Thymus (tissue), 14 donors: ENCODE measurements around the gene FRG2. TPM values are rescaled to one million over a fixed set of nuclear protein-coding genes. Genes with fewer than 3 reads are reported as not detected.
"Not testable (repeated sequence)": the region's sequence is repeated elsewhere in the genome, so short reads cannot be mapped to it uniquely, and the experiment has no call there.

ENCODE experiments used
- DNase-seq, 9 donors: peaks; one replicate each; pipeline ENCODE4 v3.0.0-alpha.2; 2013; ENCODE audit warnings: low spot score in 9 of 9, low read depth in 6 of 9, missing footprints in 1 of 9
- H3K27ac ChIP-seq, 2 donors: one replicate each; pipeline ENCODE4 v1.5.1; 2013; ENCODE audit warnings: control low read depth in 1 of 2, low read depth in 1 of 2, low read length in 1 of 2, mild to moderate bottlenecking in 1 of 2, moderate library complexity in 1 of 2
- H3K27me3 ChIP-seq, 2 donors: one replicate each; pipeline ENCODE4 v1.5.1; 2013; ENCODE audit warnings: low read length in 1 of 2; ENCODE audit not compliant: control insufficient read depth in 2 of 2, insufficient read depth in 1 of 2
- H3K36me3 ChIP-seq, 2 donors: one replicate each; pipeline ENCODE4 v1.5.1; 2013; ENCODE audit warnings: low read length in 1 of 2, mild to moderate bottlenecking in 1 of 2, moderate library complexity in 1 of 2; ENCODE audit not compliant: control insufficient read depth in 2 of 2, insufficient read depth in 2 of 2
- H3K4me1 ChIP-seq, 2 donors: one replicate each; pipeline ENCODE4 v1.5.1; 2013; ENCODE audit warnings: low read length in 2 of 2; ENCODE audit not compliant: control insufficient read depth in 2 of 2, insufficient read depth in 2 of 2
- H3K4me3 ChIP-seq, 2 donors: one replicate each; pipeline ENCODE4 v1.5.1; 2013; ENCODE audit warnings: low read length in 2 of 2, control low read depth in 1 of 2, mild to moderate bottlenecking in 1 of 2
- H3K9me3 ChIP-seq, 2 donors: one replicate each; pipeline ENCODE4 v1.5.1; 2013; ENCODE audit warnings: low read length in 1 of 2, mild to moderate bottlenecking in 1 of 2; ENCODE audit not compliant: control insufficient read depth in 2 of 2, insufficient read depth in 1 of 2
- WGBS: extraction: QIAGEN DNeasy Blood & Tissue Kit; methylation state at CpG from one replicate; pipeline ENCODE4 v1.1.7; 2013; 5-methylcytosine and 5-hydroxymethylcytosine counted together
- long read RNA-seq, 10 donors: transcript quantifications; one replicate each; lab custom pipeline, GENCODE V29; 2026
- polyA plus RNA-seq: library from polyadenylated mRNA; stranded (reverse); fragments of 200-250 nt; gene quantifications from one replicate; pipeline ENCODE4 v1.2.3, GENCODE V29; 2013
- total RNA-seq: library from RNA; stranded (reverse); fragments of 120-200 nt; gene quantifications from one replicate; pipeline ENCODE4 v1.2.4, GENCODE V29; 2013
- donor health status: healthy.

FRG2 gene
- total RNA-seq (0.05 TPM), polyA plus RNA-seq (not detected)
- long read RNA-seq, donor 1: 0 reads
- long read RNA-seq, donor 2: 0 reads
- long read RNA-seq, donor 3: 0 reads
- long read RNA-seq, donor 4: 0 reads
- long read RNA-seq, donor 5: 0 reads
- long read RNA-seq, donor 6: 0 reads
- long read RNA-seq, donor 7: 0 reads
- long read RNA-seq, donor 8: 0 reads
- long read RNA-seq, donor 9: 0 reads
- long read RNA-seq, donor 10: 0 reads

GRCh38 chr4:190027156-190027555 lies at the start of gene FRG2:
FRG2 (minus strand) TSS chr4:190027256; CDS start chr4:190027204, 52 bp downstream.
- WGBS: 95% methylated on average over 2 of the region's 10 CpGs
- not testable (repeated sequence) for DNase-seq, H3K4me1 ChIP-seq, H3K27ac ChIP-seq, H3K9me3 ChIP-seq, H3K4me3 ChIP-seq, H3K36me3 ChIP-seq
- peaks cover 0 to 11% of the 10 kb centered on the region in 2 donors for H3K27me3 ChIP-seq

- H3K27ac ChIP-seq, H3K4me1 ChIP-seq, H3K36me3 ChIP-seq, H3K27me3 ChIP-seq, H3K4me3 ChIP-seq, H3K9me3 ChIP-seq: not testable (repeated sequence)
- DNase-seq: peak in 2 of 9 donors; percentile 0 to 19
- WGBS: 72% methylated on average over 37 of the region's 45 CpGs
Measured at GRCh38 chr4:190068351-190068750, 41.3 kb upstream of the FRG2 start.

GRCh38 chr4:190064805-190065204 lies 37.7 kb upstream of the FRG2 start:
- not testable (repeated sequence) for H3K9me3 ChIP-seq, DNase-seq, H3K4me3 ChIP-seq, H3K27me3 ChIP-seq, H3K27ac ChIP-seq, H3K36me3 ChIP-seq, H3K4me1 ChIP-seq
- no CpG with 5 or more reads among the region's 3 CpGs for WGBS

- H3K9me3 ChIP-seq, H3K4me3 ChIP-seq, H3K36me3 ChIP-seq, DNase-seq, H3K27me3 ChIP-seq, H3K4me1 ChIP-seq, H3K27ac ChIP-seq: not testable (repeated sequence)
- WGBS: no CpG with 5 or more reads among the region's 2 CpGs
Measured at GRCh38 chr4:190064342-190064741, 37.3 kb upstream of the FRG2 start, which contains the start of gene DBET. DBET (plus strand) TSS chr4:190064502.

- H3K36me3 ChIP-seq, H3K9me3 ChIP-seq, H3K4me3 ChIP-seq, H3K27me3 ChIP-seq, DNase-seq, H3K4me1 ChIP-seq, H3K27ac ChIP-seq: not testable (repeated sequence)
- 68% methylated on average over 4 of the region's 4 CpGs for WGBS
Measured at GRCh38 chr4:190058997-190059396, 31.9 kb upstream of the FRG2 start.

GRCh38 chr4:190049378-190050239 lies 22.6 kb upstream of the FRG2 start:
- H3K27me3 ChIP-seq, DNase-seq, H3K9me3 ChIP-seq, H3K36me3 ChIP-seq, H3K27ac ChIP-seq, H3K4me3 ChIP-seq, H3K4me1 ChIP-seq: not testable (repeated sequence)
- 44% methylated on average over 6 of the region's 28 CpGs for WGBS

GRCh38 chr4:190047627-190048026 lies 20.6 kb upstream of the FRG2 start:
- DNase-seq, H3K27ac ChIP-seq, H3K9me3 ChIP-seq, H3K4me3 ChIP-seq, H3K27me3 ChIP-seq, H3K4me1 ChIP-seq, H3K36me3 ChIP-seq: not testable (repeated sequence)
- 8% methylated on average over 1 of the region's 12 CpGs for WGBS

- not testable (repeated sequence) for H3K27ac ChIP-seq, H3K4me1 ChIP-seq, H3K9me3 ChIP-seq, H3K27me3 ChIP-seq, H3K36me3 ChIP-seq, DNase-seq, H3K4me3 ChIP-seq
- 41% methylated on average over 28 of the region's 40 CpGs for WGBS
Measured at GRCh38 chr4:190040873-190041272, 13.8 kb upstream of the FRG2 start.

- H3K4me1 ChIP-seq, H3K9me3 ChIP-seq, H3K27ac ChIP-seq, H3K4me3 ChIP-seq, H3K36me3 ChIP-seq, DNase-seq, H3K27me3 ChIP-seq: not testable (repeated sequence)
- 7% methylated on average over 6 of the region's 39 CpGs for WGBS
Measured at GRCh38 chr4:190037704-190038388, 10.8 kb upstream of the FRG2 start.
